Measurements from ENCODE around the gene MARF1.

DNA sequence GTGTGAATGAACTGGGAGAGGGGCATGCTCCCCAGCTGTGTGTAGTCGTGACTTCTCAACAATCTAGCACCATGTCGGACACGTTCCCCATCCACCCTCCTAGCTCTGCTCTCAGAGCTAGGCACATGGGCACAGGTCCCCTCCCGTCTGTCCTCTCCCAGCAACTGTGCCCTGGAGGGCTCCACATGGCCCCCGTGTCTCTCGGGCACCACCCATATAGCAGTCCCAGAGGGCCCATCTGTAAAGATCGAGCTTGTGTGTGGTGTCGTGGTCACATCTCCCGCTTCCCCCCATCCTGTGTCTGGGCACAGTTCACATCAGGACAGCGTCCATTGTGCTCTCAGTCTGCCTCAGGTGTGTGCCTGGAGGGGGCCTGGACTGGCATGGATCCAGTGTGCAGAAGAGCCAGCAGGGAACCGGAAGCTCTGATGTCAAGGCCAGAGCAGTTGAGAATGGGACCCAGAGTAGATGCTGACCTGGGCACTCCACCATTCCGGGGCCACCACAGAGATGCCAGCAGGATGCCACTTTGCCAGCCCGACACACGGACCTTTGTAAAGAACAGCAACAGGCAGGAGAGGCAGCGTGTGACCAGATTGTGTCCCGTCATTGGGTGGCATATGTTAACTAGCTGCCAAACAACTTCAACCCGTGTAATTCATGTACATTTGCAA, 55.7 kb downstream of the MARF1 start:
- TF ChIP-seq, protein P1, sequence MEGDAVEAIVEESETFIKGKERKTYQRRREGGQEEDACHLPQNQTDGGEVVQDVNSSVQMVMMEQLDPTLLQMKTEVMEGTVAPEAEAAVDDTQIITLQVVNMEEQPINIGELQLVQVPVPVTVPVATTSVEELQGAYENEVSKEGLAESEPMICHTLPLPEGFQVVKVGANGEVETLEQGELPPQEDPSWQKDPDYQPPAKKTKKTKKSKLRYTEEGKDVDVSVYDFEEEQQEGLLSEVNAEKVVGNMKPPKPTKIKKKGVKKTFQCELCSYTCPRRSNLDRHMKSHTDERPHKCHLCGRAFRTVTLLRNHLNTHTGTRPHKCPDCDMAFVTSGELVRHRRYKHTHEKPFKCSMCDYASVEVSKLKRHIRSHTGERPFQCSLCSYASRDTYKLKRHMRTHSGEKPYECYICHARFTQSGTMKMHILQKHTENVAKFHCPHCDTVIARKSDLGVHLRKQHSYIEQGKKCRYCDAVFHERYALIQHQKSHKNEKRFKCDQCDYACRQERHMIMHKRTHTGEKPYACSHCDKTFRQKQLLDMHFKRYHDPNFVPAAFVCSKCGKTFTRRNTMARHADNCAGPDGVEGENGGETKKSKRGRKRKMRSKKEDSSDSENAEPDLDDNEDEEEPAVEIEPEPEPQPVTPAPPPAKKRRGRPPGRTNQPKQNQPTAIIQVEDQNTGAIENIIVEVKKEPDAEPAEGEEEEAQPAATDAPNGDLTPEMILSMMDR (IDR thresholded peaks at IDR 0.05; ENCODE audit: control extremely low read depth in 1 of 3, insufficient read depth in 1 of 3, low read depth in 1 of 3, low read length in 3 of 3): no peak
- TF ChIP-seq POLR2A (IDR thresholded peaks at IDR 0.05; ENCODE audit: control extremely low read depth in 1 of 2, low read depth in 2 of 2, low read length in 2 of 2) (no peak), FOSL1 (IDR thresholded peaks at IDR 0.05; ENCODE audit: insufficient read depth, low read depth, low read length) (no peak), SIX5 (IDR thresholded peaks at IDR 0.05; ENCODE audit: low read depth, low read length) (no peak), RFX5 (IDR thresholded peaks at IDR 0.05; ENCODE audit: borderline replicate concordance, low read depth, low read length) (no peak), EP300 (IDR thresholded peaks at IDR 0.05; ENCODE audit: borderline replicate concordance in 1 of 2, low read depth in 2 of 2, low read length in 2 of 2) (no peak), HDAC2 (IDR thresholded peaks at IDR 0.05; ENCODE audit: borderline replicate concordance in 1 of 2, low read depth in 2 of 2, low read length in 2 of 2) (no peak)

Data from H1 (cell line).